SK-N-SH (cell line): Measurements from ENCODE around the gene OSBPL6. TPM values are rescaled to one million over a fixed set of nuclear protein-coding genes. Genes with fewer than 3 reads are reported as not detected.

Experiments used
- CTCF ChIA-PET: fragments of 300-600, 350-600 bp; formaldehyde crosslinking; extraction: SDS; loops from one replicate; lab custom pipeline; 2021; lab: Yijun Ruan, JAX
- POLR2A ChIA-PET: fragments of 350-600 bp; sonication (Branson Sonifier 250); formaldehyde crosslinking; extraction: SDS; loops from one replicate; lab custom pipeline; 2020; ENCODE audit warnings: antibody characterized with exemption, inconsistent platforms; lab: Yijun Ruan, JAX
- DNase-seq: peaks from one replicate; pipeline ENCODE4 v3.0.0; 2012
- H2AFZ ChIP-seq: fragments of 200-600 bp; sonication (generic); 2 replicates; pipeline ENCODE4 v1.8.1; 2016; ENCODE audit warnings: antibody characterized with exemption, mild to moderate bottlenecking, low read depth
- H3F3A ChIP-seq: fragments of 200-600 bp; sonication (generic); replicated peaks from 2 replicates; pipeline ENCODE3; 2016; ENCODE audit warnings: antibody characterized with exemption, mild to moderate bottlenecking; ENCODE audit not compliant: insufficient read depth
- H3K27ac ChIP-seq, 2 experiments: fragments of 200-500 bp in 1 of 2; fragments of 200-600 bp in 1 of 2; sonication (Bioruptor generic) in 1 of 2; sonication (generic), shearing (Covaris generic) in 1 of 2; 2 replicates each; pipeline versions ENCODE4 v1.5.1 to v1.6.1; 2014 to 2016; ENCODE audit warnings: low read depth in 2 of 2, inconsistent platforms in 1 of 2, low read length in 1 of 2, mild to moderate bottlenecking in 1 of 2, mixed read lengths in 1 of 2
- H3K27me3 ChIP-seq: fragments of 200-600 bp; sonication (generic), shearing (Covaris generic); 2 replicates; pipeline ENCODE4 v1.6.1; 2016; ENCODE audit warnings: mixed run types; ENCODE audit not compliant: insufficient read depth
- H3K36me3 ChIP-seq, 2 experiments: fragments of 200-500 bp in 1 of 2; fragments of 200-600 bp in 1 of 2; sonication (Bioruptor generic) in 1 of 2; sonication (generic) in 1 of 2; replicated peaks in 1 of 2; 2 replicates each; pipeline versions ENCODE3 to v1.5.1; 2014 to 2016; ENCODE audit warnings: low read length in 1 of 2, mild to moderate bottlenecking in 1 of 2; ENCODE audit not compliant: insufficient read depth in 2 of 2, control insufficient read depth in 1 of 2
- H3K4me1 ChIP-seq, 2 experiments: fragments of 200-500 bp in 1 of 2; fragments of 200-600 bp in 1 of 2; sonication (Bioruptor generic) in 1 of 2; sonication (generic), shearing (Covaris generic) in 1 of 2; 2 replicates each; pipeline versions ENCODE4 v1.5.1 to v1.6.1; 2014 to 2016; ENCODE audit warnings: low read depth in 1 of 2, low read length in 1 of 2, mixed run types in 1 of 2; ENCODE audit not compliant: insufficient read depth in 2 of 2, control insufficient read depth in 1 of 2
- H3K4me2 ChIP-seq: fragments of 200-600 bp; sonication (generic), shearing (Covaris generic); 2 replicates; pipeline ENCODE4 v1.6.1; 2017; ENCODE audit warnings: mixed run types
- H3K4me3 ChIP-seq, 2 experiments: fragments of 200-500 bp in 1 of 2; fragments of 200-600 bp in 1 of 2; sonication (Bioruptor generic) in 1 of 2; sonication (generic), shearing (Covaris generic) in 1 of 2; 2 replicates each; pipeline versions ENCODE4 v1.5.1 to v1.8.1; 2014 to 2016; ENCODE audit warnings: low read depth in 2 of 2, inconsistent platforms in 1 of 2, low read length in 1 of 2, mild to moderate bottlenecking in 1 of 2, mixed read lengths in 1 of 2, moderate library complexity in 1 of 2
- H3K79me2 ChIP-seq: fragments of 200-600 bp; sonication (generic); 2 replicates; pipeline ENCODE4 v1.8.1; 2017; ENCODE audit warnings: mild to moderate bottlenecking; ENCODE audit not compliant: insufficient read depth
- H3K9ac ChIP-seq: fragments of 200-600 bp; sonication (generic); 2 replicates; pipeline ENCODE4 v1.6.1; 2017; ENCODE audit warnings: mixed run types
- H3K9me2 ChIP-seq: fragments of 200-600 bp; sonication (generic); 2 replicates; pipeline ENCODE4 v1.6.1; 2017; ENCODE audit warnings: mixed run types
- H3K9me3 ChIP-seq: fragments of 200-600 bp; sonication (generic); 2 replicates; pipeline ENCODE4 v1.6.1; 2017; ENCODE audit warnings: mixed run types, mild to moderate bottlenecking, moderate library complexity
- H4K20me1 ChIP-seq: fragments of 200-600 bp; sonication (generic); 2 replicates; pipeline ENCODE4 v1.6.1; 2017; ENCODE audit warnings: mild to moderate bottlenecking, mixed run types; ENCODE audit not compliant: insufficient read depth
- EP300 ChIP-seq, 2 experiments: IDR thresholded peaks; 2 replicates each; pipeline versions ENCODE4 v1.4.0 to v1.6.1; 2012; ENCODE audit warnings: borderline replicate concordance in 1 of 2, low read depth in 1 of 2, low read length in 1 of 2
- FOSL2 ChIP-seq: IDR thresholded peaks from 2 replicates; pipeline ENCODE4 v1.4.0; 2012; ENCODE audit warnings: low read depth, mild to moderate bottlenecking, moderate library complexity, borderline replicate concordance
- FOXM1 ChIP-seq: IDR thresholded peaks from 2 replicates; pipeline ENCODE4 v1.4.0; 2012; ENCODE audit warnings: low read depth, mild to moderate bottlenecking
- GATA2 ChIP-seq: sonication (generic); formaldehyde crosslinking; IDR thresholded peaks from 2 replicates; pipeline ENCODE4 v1.5.0; 2020; ENCODE audit warnings: mild to moderate bottlenecking, missing genetic modification reagents
- JUND ChIP-seq: IDR thresholded peaks from 2 replicates; pipeline ENCODE4 v1.4.0; 2012
- MEF2A ChIP-seq: IDR thresholded peaks from 2 replicates; pipeline ENCODE4 v1.4.0; 2012; ENCODE audit warnings: low read depth, borderline replicate concordance
- PBX3 ChIP-seq: IDR thresholded peaks from 2 replicates; pipeline ENCODE4; 2012
- RAD21 ChIP-seq: IDR thresholded peaks from 2 replicates; pipeline ENCODE4 v1.6.1; 2012; ENCODE audit warnings: mild to moderate bottlenecking, low read length
- REST ChIP-seq: IDR thresholded peaks from 2 replicates; pipeline ENCODE4 v1.6.1; 2012; ENCODE audit warnings: mild to moderate bottlenecking, low read depth, low read length, moderate library complexity
- RXRA ChIP-seq: IDR thresholded peaks from 2 replicates; pipeline ENCODE4 v1.4.0; 2012; ENCODE audit warnings: low read depth, mild to moderate bottlenecking, borderline replicate concordance
- USF1 ChIP-seq: IDR thresholded peaks from 2 replicates; pipeline ENCODE4 v1.4.0; 2012; ENCODE audit warnings: low read depth, borderline replicate concordance
- ZBTB33 ChIP-seq: IDR thresholded peaks from 2 replicates; pipeline ENCODE4 v1.4.0; 2012; ENCODE audit warnings: low read depth, borderline replicate concordance
- WGBS: methylation state at CpG from one replicate; pipeline ENCODE4 v1.1.6; 2017; ENCODE audit warnings: low lambda C conversion rate; 5-methylcytosine and 5-hydroxymethylcytosine counted together
- polyA plus RNA-seq, 3 experiments: library from polyadenylated mRNA; depleted of rRNA; stranded (reverse); fragments of >200 nt; gene quantifications; 2 replicates each; pipeline ENCODE4 v1.2.3, GENCODE V29; 2012

The OSBPL6 gene
- polyA plus RNA-seq, 1 of the 3 experiments (the other 2 are of a cell fraction): 2.7 TPM

- no peak overlapping the region for H2AFZ ChIP-seq
- H3K27me3 ChIP-seq: no peaks in the 10 kb centered on the region
- H3K79me2 ChIP-seq: no peaks in the 10 kb centered on the region
- no peaks in the 10 kb centered on the region for H3K4me1 ChIP-seq
- H3K27ac ChIP-seq: no peak overlapping the region
- H3K9ac ChIP-seq: no peak overlapping the region
- no peaks in the 10 kb centered on the region for H3K36me3 ChIP-seq
- H3K4me2 ChIP-seq: no peak overlapping the region
- no peak overlapping the region for H3K4me3 ChIP-seq
- H3F3A ChIP-seq: no peaks in the 10 kb centered on the region
- H4K20me1 ChIP-seq: no peaks in the 10 kb centered on the region
- H3K9me3 ChIP-seq: peaks cover 4% of the 10 kb centered on the region; the same call in 1 of the 2 replicates
- 78% methylated on average over 3 of the region's 3 CpGs for WGBS
- no peaks in the 10 kb centered on the region for H3K9me2 ChIP-seq
- TF ChIP-seq USF1 (no peak), RXRA (no peak), MEF2A (no peak), FOXM1 (no peak), JUND (no peak), RAD21 (no peak), GATA2 (CRISPR knock-in tag) (no peak), PBX3 (no peak), REST (no peak), ZBTB33 (no peak), EP300 (IDR thresholded peaks at IDR 0.05; ENCODE audit: borderline replicate concordance in 1 of 2, low read depth in 1 of 2, low read length in 1 of 2) (no peak), FOSL2 (no peak)
- TF ChIP-seq, all 33 proteins: peak for 0
- ChIA-PET POLR2A (no interaction called here), CTCF (no interaction called here)
- DNase-seq: no peak
Measured at GRCh38 chr2:178287652-178288344, 93.5 kb downstream of the OSBPL6 start.
